SK-N-SH (cell line): Measurements from ENCODE around the gene KRT222. TPM values are rescaled to one million over a fixed set of nuclear protein-coding genes. Genes with fewer than 3 reads are reported as not detected.

Experiments used
- CTCF ChIA-PET: fragments of 300-600, 350-600 bp; formaldehyde crosslinking; extraction: SDS; loops from one replicate; lab custom pipeline; 2021; lab: Yijun Ruan, JAX
- POLR2A ChIA-PET: fragments of 350-600 bp; sonication (Branson Sonifier 250); formaldehyde crosslinking; extraction: SDS; loops from one replicate; lab custom pipeline; 2020; ENCODE audit warnings: antibody characterized with exemption, inconsistent platforms; lab: Yijun Ruan, JAX
- DNase-seq: peaks from one replicate; pipeline ENCODE4 v3.0.0; 2012
- H2AFZ ChIP-seq: fragments of 200-600 bp; sonication (generic); 2 replicates; pipeline ENCODE4 v1.8.1; 2016; ENCODE audit warnings: antibody characterized with exemption, mild to moderate bottlenecking, low read depth
- H3F3A ChIP-seq: fragments of 200-600 bp; sonication (generic); replicated peaks from 2 replicates; pipeline ENCODE3; 2016; ENCODE audit warnings: antibody characterized with exemption, mild to moderate bottlenecking; ENCODE audit not compliant: insufficient read depth
- H3K27ac ChIP-seq, 2 experiments: fragments of 200-500 bp in 1 of 2; fragments of 200-600 bp in 1 of 2; sonication (Bioruptor generic) in 1 of 2; sonication (generic), shearing (Covaris generic) in 1 of 2; 2 replicates each; pipeline versions ENCODE4 v1.5.1 to v1.6.1; 2014 to 2016; ENCODE audit warnings: low read depth in 2 of 2, inconsistent platforms in 1 of 2, low read length in 1 of 2, mild to moderate bottlenecking in 1 of 2, mixed read lengths in 1 of 2
- H3K27me3 ChIP-seq: fragments of 200-600 bp; sonication (generic), shearing (Covaris generic); 2 replicates; pipeline ENCODE4 v1.6.1; 2016; ENCODE audit warnings: mixed run types; ENCODE audit not compliant: insufficient read depth
- H3K36me3 ChIP-seq, 2 experiments: fragments of 200-500 bp in 1 of 2; fragments of 200-600 bp in 1 of 2; sonication (Bioruptor generic) in 1 of 2; sonication (generic) in 1 of 2; replicated peaks in 1 of 2; 2 replicates each; pipeline versions ENCODE3 to v1.5.1; 2014 to 2016; ENCODE audit warnings: low read length in 1 of 2, mild to moderate bottlenecking in 1 of 2; ENCODE audit not compliant: insufficient read depth in 2 of 2, control insufficient read depth in 1 of 2
- H3K4me1 ChIP-seq, 2 experiments: fragments of 200-500 bp in 1 of 2; fragments of 200-600 bp in 1 of 2; sonication (Bioruptor generic) in 1 of 2; sonication (generic), shearing (Covaris generic) in 1 of 2; 2 replicates each; pipeline versions ENCODE4 v1.5.1 to v1.6.1; 2014 to 2016; ENCODE audit warnings: low read depth in 1 of 2, low read length in 1 of 2, mixed run types in 1 of 2; ENCODE audit not compliant: insufficient read depth in 2 of 2, control insufficient read depth in 1 of 2
- H3K4me2 ChIP-seq: fragments of 200-600 bp; sonication (generic), shearing (Covaris generic); 2 replicates; pipeline ENCODE4 v1.6.1; 2017; ENCODE audit warnings: mixed run types
- H3K4me3 ChIP-seq, 2 experiments: fragments of 200-500 bp in 1 of 2; fragments of 200-600 bp in 1 of 2; sonication (Bioruptor generic) in 1 of 2; sonication (generic), shearing (Covaris generic) in 1 of 2; 2 replicates each; pipeline versions ENCODE4 v1.5.1 to v1.8.1; 2014 to 2016; ENCODE audit warnings: low read depth in 2 of 2, inconsistent platforms in 1 of 2, low read length in 1 of 2, mild to moderate bottlenecking in 1 of 2, mixed read lengths in 1 of 2, moderate library complexity in 1 of 2
- H3K79me2 ChIP-seq: fragments of 200-600 bp; sonication (generic); 2 replicates; pipeline ENCODE4 v1.8.1; 2017; ENCODE audit warnings: mild to moderate bottlenecking; ENCODE audit not compliant: insufficient read depth
- H3K9ac ChIP-seq: fragments of 200-600 bp; sonication (generic); 2 replicates; pipeline ENCODE4 v1.6.1; 2017; ENCODE audit warnings: mixed run types
- H3K9me2 ChIP-seq: fragments of 200-600 bp; sonication (generic); 2 replicates; pipeline ENCODE4 v1.6.1; 2017; ENCODE audit warnings: mixed run types
- H3K9me3 ChIP-seq: fragments of 200-600 bp; sonication (generic); 2 replicates; pipeline ENCODE4 v1.6.1; 2017; ENCODE audit warnings: mixed run types, mild to moderate bottlenecking, moderate library complexity
- H4K20me1 ChIP-seq: fragments of 200-600 bp; sonication (generic); 2 replicates; pipeline ENCODE4 v1.6.1; 2017; ENCODE audit warnings: mild to moderate bottlenecking, mixed run types; ENCODE audit not compliant: insufficient read depth
- CHD2 ChIP-seq: fragments of 150-350 bp; IDR thresholded peaks from 2 replicates; pipeline ENCODE4 v1.6.1; 2018; ENCODE audit warnings: low read length; ENCODE audit not compliant: partially characterized antibody
- ELF1 ChIP-seq: IDR thresholded peaks from 2 replicates; pipeline ENCODE4 v1.4.0; 2012
- FOXM1 ChIP-seq: IDR thresholded peaks from 2 replicates; pipeline ENCODE4 v1.4.0; 2012; ENCODE audit warnings: low read depth, mild to moderate bottlenecking
- GATA2 ChIP-seq: sonication (generic); formaldehyde crosslinking; IDR thresholded peaks from 2 replicates; pipeline ENCODE4 v1.5.0; 2020; ENCODE audit warnings: mild to moderate bottlenecking, missing genetic modification reagents
- JUND ChIP-seq: IDR thresholded peaks from 2 replicates; pipeline ENCODE4 v1.4.0; 2012
- RAD21 ChIP-seq: IDR thresholded peaks from 2 replicates; pipeline ENCODE4 v1.6.1; 2012; ENCODE audit warnings: mild to moderate bottlenecking, low read length
- RXRA ChIP-seq: IDR thresholded peaks from 2 replicates; pipeline ENCODE4 v1.4.0; 2012; ENCODE audit warnings: low read depth, mild to moderate bottlenecking, borderline replicate concordance
- TAF1 ChIP-seq: IDR thresholded peaks from 2 replicates; pipeline ENCODE4 v1.6.1; 2012; ENCODE audit warnings: low read depth, mild to moderate bottlenecking, low read length, moderate library complexity, borderline replicate concordance
- TEAD4 ChIP-seq: IDR thresholded peaks from 2 replicates; pipeline ENCODE4 v1.4.0; 2012; ENCODE audit warnings: mild to moderate bottlenecking, borderline replicate concordance; ENCODE audit not compliant: insufficient read depth
- YY1 ChIP-seq: IDR thresholded peaks from 2 replicates; pipeline ENCODE4 v1.4.0; 2012; ENCODE audit warnings: low read depth, mild to moderate bottlenecking
- WGBS: methylation state at CpG from one replicate; pipeline ENCODE4 v1.1.6; 2017; ENCODE audit warnings: low lambda C conversion rate; 5-methylcytosine and 5-hydroxymethylcytosine counted together
- polyA plus RNA-seq, 3 experiments: library from polyadenylated mRNA; depleted of rRNA; stranded (reverse); fragments of >200 nt; gene quantifications; 2 replicates each; pipeline ENCODE4 v1.2.3, GENCODE V29; 2012
- TF ChIP-seq, protein P1 (sequence below): IDR thresholded peaks from 2 replicates; pipeline ENCODE4 v1.4.0; 2012; ENCODE audit warnings: low read depth
- TF ChIP-seq, protein P2 (sequence below): fragments of 150-350 bp; IDR thresholded peaks from 2 replicates; pipeline ENCODE4 v1.6.1; 2016; ENCODE audit warnings: mild to moderate bottlenecking, low read depth, low read length
- TF ChIP-seq, protein P3 (sequence below): IDR thresholded peaks from 2 replicates; pipeline ENCODE4 v1.6.1; 2012; ENCODE audit warnings: mild to moderate bottlenecking, low read depth, low read length, moderate library complexity
- TF ChIP-seq, protein P4 (sequence below): fragments of 200-600 bp; sonication (generic); IDR thresholded peaks from 2 replicates; pipeline ENCODE4 v1.6.1; 2017; ENCODE audit warnings: antibody characterized with exemption, mild to moderate bottlenecking, moderate library complexity

Gene KRT222
- polyA plus RNA-seq, 1 of the 3 experiments (the other 2 are of a cell fraction) = not detected

DNA sequence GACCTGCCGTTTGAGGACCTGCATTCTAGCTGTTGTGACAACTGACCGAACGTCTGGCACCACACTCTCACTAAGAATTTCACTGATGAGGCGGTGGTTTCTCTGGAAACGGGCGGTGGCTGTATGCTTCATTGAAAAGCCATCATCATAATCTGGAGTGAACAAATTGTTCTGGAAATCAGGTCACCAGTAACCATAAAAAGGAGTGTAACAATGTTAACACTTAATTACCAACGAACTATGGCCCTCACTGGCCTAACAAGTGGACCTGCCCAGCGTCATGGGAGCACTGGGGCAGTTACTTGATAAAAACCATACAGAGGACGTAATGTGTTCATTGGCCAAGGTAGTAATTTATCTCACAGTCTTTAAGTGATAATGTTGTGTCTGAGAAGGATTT lies 32.8 kb downstream of the KRT222 start:
- POLR2A ChIA-PET = no interaction called here
- no peak overlapping the region for H3K9ac ChIP-seq
- H2AFZ ChIP-seq = no peak overlapping the region
- CTCF ChIA-PET = interaction anchor here (5.7 kb wide), 1 partner anchor 12 kb away, joined by 37 read pairs; no protein-coding TSS in a partner anchor
- 85% methylated on average over 9 of the region's 9 CpGs for WGBS
- no peaks in the 10 kb centered on the region for H3K79me2 ChIP-seq
- no peaks in the 10 kb centered on the region for H3K9me2 ChIP-seq
- peaks cover 93 to 100% of the 10 kb centered on the region in 2 experiments for H3K36me3 ChIP-seq
- no peaks in the 10 kb centered on the region for H4K20me1 ChIP-seq
- peaks cover 16% of the 10 kb centered on the region for H3F3A ChIP-seq
- H3K27me3 ChIP-seq = no peaks in the 10 kb centered on the region
- no peak for DNase-seq
- no peaks in the 10 kb centered on the region for H3K9me3 ChIP-seq
- H3K4me1 ChIP-seq = no peaks in the 10 kb centered on the region
- no peak overlapping the region; a peak in 1 of 4 replicates for H3K27ac ChIP-seq
- no peak overlapping the region for H3K4me2 ChIP-seq
- no peak overlapping the region for H3K4me3 ChIP-seq
- TF ChIP-seq, protein P1, sequence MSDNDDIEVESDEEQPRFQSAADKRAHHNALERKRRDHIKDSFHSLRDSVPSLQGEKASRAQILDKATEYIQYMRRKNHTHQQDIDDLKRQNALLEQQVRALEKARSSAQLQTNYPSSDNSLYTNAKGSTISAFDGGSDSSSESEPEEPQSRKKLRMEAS = no peak
- TF ChIP-seq CHD2 (no peak), RAD21 (no peak), RXRA (no peak), TEAD4 (no peak), FOXM1 (no peak), GATA2 (CRISPR knock-in tag) (no peak), ELF1 (no peak), YY1 (no peak), TAF1 (no peak), JUND (no peak)
- TF ChIP-seq, protein P2, sequence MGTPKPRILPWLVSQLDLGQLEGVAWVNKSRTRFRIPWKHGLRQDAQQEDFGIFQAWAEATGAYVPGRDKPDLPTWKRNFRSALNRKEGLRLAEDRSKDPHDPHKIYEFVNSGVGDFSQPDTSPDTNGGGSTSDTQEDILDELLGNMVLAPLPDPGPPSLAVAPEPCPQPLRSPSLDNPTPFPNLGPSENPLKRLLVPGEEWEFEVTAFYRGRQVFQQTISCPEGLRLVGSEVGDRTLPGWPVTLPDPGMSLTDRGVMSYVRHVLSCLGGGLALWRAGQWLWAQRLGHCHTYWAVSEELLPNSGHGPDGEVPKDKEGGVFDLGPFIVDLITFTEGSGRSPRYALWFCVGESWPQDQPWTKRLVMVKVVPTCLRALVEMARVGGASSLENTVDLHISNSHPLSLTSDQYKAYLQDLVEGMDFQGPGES = no peak
- TF ChIP-seq, protein P3, sequence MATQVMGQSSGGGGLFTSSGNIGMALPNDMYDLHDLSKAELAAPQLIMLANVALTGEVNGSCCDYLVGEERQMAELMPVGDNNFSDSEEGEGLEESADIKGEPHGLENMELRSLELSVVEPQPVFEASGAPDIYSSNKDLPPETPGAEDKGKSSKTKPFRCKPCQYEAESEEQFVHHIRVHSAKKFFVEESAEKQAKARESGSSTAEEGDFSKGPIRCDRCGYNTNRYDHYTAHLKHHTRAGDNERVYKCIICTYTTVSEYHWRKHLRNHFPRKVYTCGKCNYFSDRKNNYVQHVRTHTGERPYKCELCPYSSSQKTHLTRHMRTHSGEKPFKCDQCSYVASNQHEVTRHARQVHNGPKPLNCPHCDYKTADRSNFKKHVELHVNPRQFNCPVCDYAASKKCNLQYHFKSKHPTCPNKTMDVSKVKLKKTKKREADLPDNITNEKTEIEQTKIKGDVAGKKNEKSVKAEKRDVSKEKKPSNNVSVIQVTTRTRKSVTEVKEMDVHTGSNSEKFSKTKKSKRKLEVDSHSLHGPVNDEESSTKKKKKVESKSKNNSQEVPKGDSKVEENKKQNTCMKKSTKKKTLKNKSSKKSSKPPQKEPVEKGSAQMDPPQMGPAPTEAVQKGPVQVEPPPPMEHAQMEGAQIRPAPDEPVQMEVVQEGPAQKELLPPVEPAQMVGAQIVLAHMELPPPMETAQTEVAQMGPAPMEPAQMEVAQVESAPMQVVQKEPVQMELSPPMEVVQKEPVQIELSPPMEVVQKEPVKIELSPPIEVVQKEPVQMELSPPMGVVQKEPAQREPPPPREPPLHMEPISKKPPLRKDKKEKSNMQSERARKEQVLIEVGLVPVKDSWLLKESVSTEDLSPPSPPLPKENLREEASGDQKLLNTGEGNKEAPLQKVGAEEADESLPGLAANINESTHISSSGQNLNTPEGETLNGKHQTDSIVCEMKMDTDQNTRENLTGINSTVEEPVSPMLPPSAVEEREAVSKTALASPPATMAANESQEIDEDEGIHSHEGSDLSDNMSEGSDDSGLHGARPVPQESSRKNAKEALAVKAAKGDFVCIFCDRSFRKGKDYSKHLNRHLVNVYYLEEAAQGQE = no peak
- TF ChIP-seq, protein P4, sequence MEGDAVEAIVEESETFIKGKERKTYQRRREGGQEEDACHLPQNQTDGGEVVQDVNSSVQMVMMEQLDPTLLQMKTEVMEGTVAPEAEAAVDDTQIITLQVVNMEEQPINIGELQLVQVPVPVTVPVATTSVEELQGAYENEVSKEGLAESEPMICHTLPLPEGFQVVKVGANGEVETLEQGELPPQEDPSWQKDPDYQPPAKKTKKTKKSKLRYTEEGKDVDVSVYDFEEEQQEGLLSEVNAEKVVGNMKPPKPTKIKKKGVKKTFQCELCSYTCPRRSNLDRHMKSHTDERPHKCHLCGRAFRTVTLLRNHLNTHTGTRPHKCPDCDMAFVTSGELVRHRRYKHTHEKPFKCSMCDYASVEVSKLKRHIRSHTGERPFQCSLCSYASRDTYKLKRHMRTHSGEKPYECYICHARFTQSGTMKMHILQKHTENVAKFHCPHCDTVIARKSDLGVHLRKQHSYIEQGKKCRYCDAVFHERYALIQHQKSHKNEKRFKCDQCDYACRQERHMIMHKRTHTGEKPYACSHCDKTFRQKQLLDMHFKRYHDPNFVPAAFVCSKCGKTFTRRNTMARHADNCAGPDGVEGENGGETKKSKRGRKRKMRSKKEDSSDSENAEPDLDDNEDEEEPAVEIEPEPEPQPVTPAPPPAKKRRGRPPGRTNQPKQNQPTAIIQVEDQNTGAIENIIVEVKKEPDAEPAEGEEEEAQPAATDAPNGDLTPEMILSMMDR = no peak
